GM23338 (cell line): ENCODE results near the gene DIRAS2. TPM values are rescaled to one million over a fixed set of nuclear protein-coding genes. Genes with fewer than 3 reads are reported as not detected.

ENCODE experiments used
- ATAC-seq: fragments of 200-7000 bp; cut with Tn5 transposase; 3 replicates; pipeline ENCODE4 v1.9.1; 2020
- DNase-seq: peaks from one replicate; pipeline ENCODE4 v3.0.0-alpha.2; 2015; ENCODE audit warnings: low spot score
- H2AFZ ChIP-seq: fragments of 200-600 bp; sonication (generic); 2 replicates; pipeline ENCODE4 v1.8.0; 2016; ENCODE audit warnings: antibody characterized with exemption, mild to moderate bottlenecking, moderate library complexity
- H3F3A ChIP-seq: fragments of 200-600 bp; sonication (generic); replicated peaks from 2 replicates; pipeline ENCODE4 v1.8.0; 2017; ENCODE audit warnings: antibody characterized with exemption, mixed run types, low read depth
- H3K27ac ChIP-seq: fragments of 200-600 bp; sonication (generic); 2 replicates; pipeline ENCODE4 v1.6.1; 2016; ENCODE audit warnings: low read depth
- H3K27me3 ChIP-seq: fragments of 200-600 bp; sonication (generic); 2 replicates; pipeline ENCODE4 v1.8.0; 2016; ENCODE audit warnings: mild to moderate bottlenecking, mixed run types, moderate library complexity; ENCODE audit not compliant: insufficient read depth
- H3K36me3 ChIP-seq: fragments of 200-600 bp; sonication (generic); 2 replicates; pipeline ENCODE4 v1.8.0; 2016; ENCODE audit warnings: mild to moderate bottlenecking; ENCODE audit not compliant: insufficient read depth
- H3K4me1 ChIP-seq: fragments of 200-600 bp; sonication (generic); 2 replicates; pipeline ENCODE4 v1.8.0; 2016; ENCODE audit warnings: mild to moderate bottlenecking, moderate library complexity; ENCODE audit not compliant: insufficient read depth
- H3K4me2 ChIP-seq: fragments of 200-600 bp; sonication (generic); 2 replicates; pipeline ENCODE4 v1.7.1; 2017; ENCODE audit warnings: mixed run types
- H3K4me3 ChIP-seq: fragments of 200-600 bp; sonication (generic); 2 replicates; pipeline ENCODE4 v1.6.1; 2016; ENCODE audit warnings: mixed run types
- H3K79me2 ChIP-seq: fragments of 200-600 bp; sonication (generic); replicated peaks from 2 replicates; pipeline ENCODE4 v1.8.0; 2017; ENCODE audit warnings: mild to moderate bottlenecking; ENCODE audit not compliant: insufficient read depth
- H3K9me2 ChIP-seq: fragments of 200-600 bp; sonication (generic); 2 replicates; pipeline ENCODE4 v1.8.0; 2017; ENCODE audit not compliant: insufficient read depth
- H4K20me1 ChIP-seq: fragments of 200-600 bp; sonication (generic); replicated peaks from 2 replicates; pipeline ENCODE4 v1.8.0; 2017; ENCODE audit warnings: mild to moderate bottlenecking; ENCODE audit not compliant: insufficient read depth
- H3K27ac Mint-ChIP-seq: 2 replicates; pipeline ENCODE4 v1.8.0; 2020; ENCODE audit warnings: inconsistent platforms, mild to moderate bottlenecking, moderate library complexity, mixed read lengths
- H3K27me3 Mint-ChIP-seq: 3 replicates; pipeline ENCODE4 v1.8.0; 2022; ENCODE audit warnings: low read depth, mild to moderate bottlenecking, moderate library complexity, mixed read lengths, inconsistent platforms; ENCODE audit not compliant: insufficient read depth, poor library complexity
- H3K36me3 Mint-ChIP-seq: 3 replicates; pipeline ENCODE4 v1.8.0; 2021; ENCODE audit warnings: low read depth, mild to moderate bottlenecking, inconsistent platforms, moderate library complexity, mixed read lengths
- H3K4me1 Mint-ChIP-seq: 3 replicates; pipeline ENCODE4 v1.8.0; 2020; ENCODE audit warnings: mild to moderate bottlenecking, inconsistent platforms, mixed read lengths
- H3K4me3 Mint-ChIP-seq: 3 replicates; pipeline ENCODE4 v1.8.0; 2021; ENCODE audit warnings: moderate library complexity, mild to moderate bottlenecking, inconsistent platforms, mixed read lengths
- H3K9me3 Mint-ChIP-seq: 3 replicates; pipeline ENCODE4 v1.8.0; 2020; ENCODE audit warnings: moderate library complexity, mild to moderate bottlenecking, inconsistent platforms, mixed read lengths
- CREB1 ChIP-seq: fragments of 250-450 bp; sonication (Bioruptor Pico); IDR thresholded peaks from 2 replicates; pipeline ENCODE4 v1.5.0; 2020; ENCODE audit warnings: low read depth, mild to moderate bottlenecking, moderate library complexity
- CTCF ChIP-seq, 2 experiments: fragments of 200-600 bp in 1 of 2; sonication (generic) in 1 of 2; conservative IDR thresholded peaks; 2 replicates each; pipeline versions ENCODE4 v1.5.1 to v1.6.1; 2016 to 2017; ENCODE audit warnings: antibody characterized with exemption in 2 of 2, low read depth in 2 of 2, mild to moderate bottlenecking in 2 of 2, moderate library complexity in 1 of 2
- EZH2phosphoT487 ChIP-seq: fragments of 200-600 bp; sonication (generic); IDR thresholded peaks from one replicate; pipeline ENCODE4 v1.8.1; 2018; ENCODE audit warnings: antibody characterized with exemption; ENCODE audit not compliant: unreplicated experiment
- JUNB ChIP-seq: IDR thresholded peaks from one replicate; pipeline ENCODE4 v1.6.1; 2016; ENCODE audit warnings: antibody characterized with exemption; ENCODE audit not compliant: unreplicated experiment
- NANOG ChIP-seq: IDR thresholded peaks from 2 replicates; pipeline ENCODE4 v1.6.1; 2016; ENCODE audit warnings: antibody characterized with exemption, borderline replicate concordance
- POLR2AphosphoS5 ChIP-seq: IDR thresholded peaks from 2 replicates; pipeline ENCODE4 v1.6.1; 2016; ENCODE audit warnings: antibody characterized with exemption, low read depth
- REST ChIP-seq: IDR thresholded peaks from one replicate; pipeline ENCODE4 v1.6.1; 2018; ENCODE audit warnings: antibody characterized with exemption; ENCODE audit not compliant: unreplicated experiment
- STAT1 ChIP-seq: IDR thresholded peaks from one replicate; pipeline ENCODE4 v1.6.1; 2016; ENCODE audit warnings: antibody characterized with exemption; ENCODE audit not compliant: unreplicated experiment
- ZNF331 ChIP-seq: fragments of 250-450 bp; sonication (Bioruptor Pico); IDR thresholded peaks from 2 replicates; pipeline ENCODE4 v1.5.0; 2020; ENCODE audit warnings: low read depth, mild to moderate bottlenecking, moderate library complexity
- long read RNA-seq: library from polyadenylated mRNA; unstranded; transcript quantifications from one replicate; pipeline ENCODE4 v2.0.0, GENCODE V29; 2020; ENCODE audit not compliant: unreplicated experiment
- polyA plus RNA-seq: library from polyadenylated mRNA; unstranded; fragments of >200 nt; fragmentation: Nextera tagmentation; extraction: Ambion mirVana; gene quantifications from 2 replicates; pipeline ENCODE4 v1.2.1, GENCODE V29; 2016
- total RNA-seq: library from RNA; depleted of rRNA; stranded (reverse); fragments of >200 nt; shearing (Covaris generic); gene quantifications from 2 replicates; pipeline ENCODE4 v1.2.3, GENCODE V29; 2014; rRNA removed

DIRAS2 gene
- total RNA-seq (0.28 and 1.4 TPM in 2 replicates), polyA plus RNA-seq (0.13 TPM in 1 of 2 replicates, not detected in the other)
- long read RNA-seq: 0 reads

DNA sequence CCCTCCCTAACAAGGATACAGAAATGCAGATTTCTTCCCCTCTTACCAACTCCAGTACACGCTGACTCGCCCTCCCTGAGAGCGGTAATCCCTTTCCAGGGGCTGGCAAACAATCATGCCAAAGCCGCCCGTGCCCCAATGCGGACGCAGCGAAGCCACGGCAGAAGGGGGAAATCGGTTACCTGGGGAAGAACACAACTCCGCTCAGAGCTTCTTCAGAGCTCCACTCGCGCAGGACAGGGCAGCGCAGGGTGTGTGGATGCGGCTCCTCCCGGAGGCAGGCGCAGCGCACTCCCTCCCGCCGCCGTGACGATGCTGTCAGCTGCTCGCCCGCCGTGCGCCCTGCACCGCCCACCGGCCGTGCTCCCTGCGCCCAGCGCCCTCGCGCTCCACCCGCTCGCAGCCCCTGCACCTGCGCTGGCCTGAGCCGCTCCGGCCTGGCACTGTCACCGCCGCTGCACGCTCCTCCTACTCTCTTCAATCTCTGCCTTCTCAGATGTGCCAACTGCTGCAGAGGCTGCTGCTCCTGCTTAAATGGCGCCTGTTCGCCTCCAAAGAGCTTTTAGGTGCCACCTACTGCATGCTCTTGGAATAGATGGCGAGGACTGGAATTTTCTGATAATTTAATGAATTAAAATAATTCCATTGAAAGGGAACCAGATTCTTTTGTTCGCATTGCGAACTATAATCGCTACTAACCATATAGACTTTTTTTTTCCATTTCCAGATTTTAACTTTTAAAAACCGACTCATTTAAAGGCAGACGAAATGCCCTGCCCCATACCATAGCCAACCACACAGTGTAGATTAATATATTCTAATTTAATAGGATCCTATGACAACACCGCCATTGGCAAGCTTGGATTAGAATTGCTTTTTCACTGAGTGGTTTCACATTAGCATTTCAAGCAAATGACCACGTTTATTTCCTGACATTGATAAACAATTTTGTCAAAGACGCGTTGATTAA, at the start of gene DIRAS2:
TSS of gene DIRAS2 (minus strand) at position 255 of the 970 bp plus-strand sequence. CDS start 28,997 bp downstream, outside the sequence.
- Mint-ChIP-seq H3K4me1 (peaks cover 18% of the 10 kb centered on the region), H3K27me3 (peaks cover 10% of the 10 kb centered on the region), H3K9me3 (no peaks in the 10 kb centered on the region), H3K36me3 (no peaks in the 10 kb centered on the region), H3K4me3 (peak within 1 kb of the TSS; percentile 85), H3K27ac (no peak within 1 kb of the TSS)
- Histone ChIP-seq H2AFZ (peak within 1 kb of the TSS; percentile 49), H3K4me3 (peak within 1 kb of the TSS; percentile 55), H3F3A (no peaks in the 10 kb centered on the region), H3K36me3 (no peaks in the 10 kb centered on the region), H3K9me2 (no peaks in the 10 kb centered on the region; the same call in 1 of the 2 replicates), H3K4me1 (peaks cover 17% of the 10 kb centered on the region), H4K20me1 (no peaks in the 10 kb centered on the region), H3K79me2 (no peaks in the 10 kb centered on the region), H3K27ac (no peak within 1 kb of the TSS), H3K4me2 (peak within 1 kb of the TSS; percentile 76), H3K27me3 (peaks cover 24% of the 10 kb centered on the region)
- ATAC-seq (peak; percentile 98), DNase-seq (peak; percentile 84)
- TF ChIP-seq CREB1 (peak; percentile 80), ZNF331 (no peak), STAT1 (no peak), CTCF (conservative IDR thresholded peaks at IDR 0.05; ENCODE audit: low read depth in 2 of 2) (peak; percentile 48 to 52)

DNA sequence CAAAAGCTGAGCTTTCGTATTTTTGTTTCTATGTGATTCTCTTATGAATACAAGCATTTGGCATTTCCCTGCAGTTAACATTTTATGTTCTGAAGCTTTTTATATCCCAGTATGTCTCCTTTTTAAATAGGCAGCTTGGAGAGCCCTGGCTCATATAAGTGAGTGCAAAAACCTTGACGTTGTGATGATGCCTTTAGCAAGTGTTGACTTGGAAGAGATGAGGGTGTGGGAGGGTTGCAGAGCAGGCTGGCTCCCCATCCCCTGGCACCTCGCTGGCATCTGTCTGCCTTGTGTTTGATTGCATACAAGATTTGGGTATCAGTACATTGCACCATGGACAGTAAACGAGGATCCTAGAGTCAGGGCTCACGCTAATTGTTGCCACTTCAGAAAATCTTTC, 42.1 kb upstream of the DIRAS2 start:
- DNase-seq: no peak
- no peak for TF ChIP-seq STAT1
- TF ChIP-seq REST: no peak
- TF ChIP-seq EZH2phosphoT487: no peak
- TF ChIP-seq JUNB: no peak
- no peak for TF ChIP-seq NANOG
- TF ChIP-seq POLR2AphosphoS5: no peak
- TF ChIP-seq CREB1: no peak
- no peak for TF ChIP-seq CTCF (conservative IDR thresholded peaks at IDR 0.05; ENCODE audit: low read depth in 2 of 2)
- no peak for TF ChIP-seq ZNF331

More for the DNA sequence above, 42.1 kb upstream of the DIRAS2 start:
- H3K27me3 ChIP-seq: no peaks in the 10 kb centered on the region
- Mint-ChIP-seq H3K9me3 (peaks cover 23% of the 10 kb centered on the region), H3K27me3 (no peaks in the 10 kb centered on the region), H3K4me1 (0 out of 3 replicates have a peak, but pooled peaks cover 4% of the 10 kb centered on the region), H3K4me3 (no peak overlapping the region), H3K36me3 (no peaks in the 10 kb centered on the region; the same call in 2 of the 3 replicates), H3K27ac (no peak overlapping the region)
- no peak overlapping the region for H3K27ac ChIP-seq
- no peak overlapping the region for H2AFZ ChIP-seq
- H3K4me2 ChIP-seq: no peak overlapping the region
- H3K79me2 ChIP-seq: no peaks in the 10 kb centered on the region
- no peak overlapping the region for H3K4me3 ChIP-seq
- H3F3A ChIP-seq: no peaks in the 10 kb centered on the region
- no peaks in the 10 kb centered on the region for H3K4me1 ChIP-seq
- 0 out of 2 replicates have a peak, but pooled peaks cover 4% of the 10 kb centered on the region for H3K9me2 ChIP-seq
- ATAC-seq: no peak
- H4K20me1 ChIP-seq: no peaks in the 10 kb centered on the region
- no peaks in the 10 kb centered on the region for H3K36me3 ChIP-seq
